COLO668 (cell line): ENCODE data around the gene NUDT4.

Experiments
- DNase-seq: peaks from one replicate; lab custom pipeline; 2025; ENCODE audit not compliant: unreplicated experiment; lab: John Stamatoyannopoulos, UW

The NUDT4 gene

GRCh38 chr12:93377252-93378195 lies at the start of gene NUDT4:
NUDT4 (plus strand) TSS chr12:93377925; CDS start chr12:93378323, 398 bp downstream.
- DNase-seq, result peak; percentile 96

DNA sequence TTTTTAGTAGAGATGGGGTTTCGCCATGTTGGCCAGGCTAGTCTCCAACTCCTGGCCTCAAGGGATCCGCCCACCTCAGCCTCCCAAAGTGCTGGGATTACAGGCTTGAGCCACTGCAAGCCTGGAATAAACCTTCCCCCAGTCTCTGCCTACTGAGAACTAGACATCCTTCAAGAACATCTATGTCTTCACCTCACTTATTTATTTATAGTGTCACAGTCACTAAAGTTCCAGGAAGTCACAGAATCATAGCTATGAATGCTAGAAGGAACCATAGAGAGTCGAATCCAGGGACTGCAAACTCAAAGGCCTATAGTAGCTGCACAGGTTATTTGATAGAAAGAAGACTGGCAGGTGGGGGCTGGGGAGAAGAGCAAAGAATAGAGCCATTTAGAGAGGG lies 44.7 kb upstream of the NUDT4 start:
- DNase-seq, result no peak

- no peak for DNase-seq
These were observed 43.9 kb upstream of the NUDT4 start for GRCh38 chr12:93333828-93334227.

DNA sequence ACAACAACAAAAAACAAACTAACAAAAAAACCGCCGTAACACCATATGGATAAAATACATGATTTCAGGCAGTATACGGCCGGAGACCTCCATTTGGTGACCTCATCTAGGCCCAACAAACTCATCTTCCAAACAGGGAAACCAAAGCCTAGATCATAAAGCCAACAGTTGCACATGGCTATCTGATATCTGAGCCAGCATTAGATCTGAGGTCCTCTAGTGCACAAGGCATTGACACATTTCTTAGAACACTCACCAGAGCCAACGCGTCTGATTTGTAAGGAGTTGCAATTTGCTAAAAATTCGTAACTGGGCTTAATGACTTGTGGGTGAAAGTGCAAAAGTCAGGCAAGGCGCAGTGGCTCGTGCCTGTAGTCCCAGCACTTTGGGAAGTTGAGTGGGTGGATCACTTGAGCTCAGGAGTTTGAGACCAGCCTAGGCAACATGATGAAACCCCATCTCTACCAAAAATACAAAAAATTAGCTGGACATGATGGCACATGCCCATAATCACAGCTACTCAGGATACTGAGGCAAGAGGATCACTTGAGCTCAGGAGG lies 42.0 kb upstream of the NUDT4 start:
- no peak for DNase-seq

- no peak for DNase-seq
These were observed 41.4 kb upstream of the NUDT4 start for GRCh38 chr12:93336291-93336741.

- no peak for DNase-seq
These were observed 39.1 kb upstream of the NUDT4 start for GRCh38 chr12:93338598-93338997.

DNA sequence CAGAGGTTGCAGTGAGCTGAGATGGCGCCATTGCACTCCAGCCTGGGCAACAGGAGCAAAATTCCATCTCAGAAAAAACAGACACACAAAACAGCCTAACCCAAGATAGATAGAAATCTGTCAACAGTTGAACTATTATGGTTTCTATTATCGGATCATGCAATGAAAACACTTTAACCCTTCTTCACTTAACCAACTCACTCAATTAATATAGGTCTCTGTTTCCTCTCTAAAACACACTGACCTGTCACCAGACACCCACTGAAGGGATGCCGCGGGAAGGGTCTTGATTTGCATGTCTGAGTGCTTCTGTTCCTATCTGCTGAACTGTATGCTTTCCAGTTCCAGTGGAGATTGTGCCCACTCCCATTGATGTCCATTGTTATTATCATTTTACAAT lies 38.0 kb upstream of the NUDT4 start:
- no peak for DNase-seq

GRCh38 chr12:93341409-93342049 lies 36.2 kb upstream of the NUDT4 start:
- no peak for DNase-seq

- DNase-seq, result no peak
These were observed 30.5 kb upstream of the NUDT4 start for GRCh38 chr12:93347054-93347785.

GRCh38 chr12:93348575-93349435 lies 28.9 kb upstream of the NUDT4 start:
- no peak for DNase-seq

- no peak for DNase-seq
These were observed 26.0 kb upstream of the NUDT4 start for GRCh38 chr12:93351726-93352125.

DNA sequence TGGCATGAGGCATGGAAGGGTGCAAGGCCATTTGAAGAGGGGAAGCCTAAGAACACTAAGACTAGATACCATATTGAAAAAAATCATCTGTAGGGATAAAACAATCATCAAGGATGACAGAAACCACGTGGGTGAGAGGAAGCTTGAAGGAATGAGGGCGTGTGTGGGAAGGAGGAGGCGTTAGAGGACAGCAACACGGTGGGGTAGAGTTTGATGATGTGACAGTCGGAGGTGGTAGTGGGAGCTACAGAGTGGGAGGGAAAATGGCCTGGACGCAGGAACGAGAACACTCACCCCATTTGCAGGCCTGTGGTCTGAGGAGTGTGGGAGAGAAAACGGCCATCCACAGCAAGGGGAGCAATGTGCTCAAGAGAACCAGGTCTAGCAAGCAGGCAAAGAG lies 25.4 kb upstream of the NUDT4 start:
- DNase-seq, result no peak

DNA sequence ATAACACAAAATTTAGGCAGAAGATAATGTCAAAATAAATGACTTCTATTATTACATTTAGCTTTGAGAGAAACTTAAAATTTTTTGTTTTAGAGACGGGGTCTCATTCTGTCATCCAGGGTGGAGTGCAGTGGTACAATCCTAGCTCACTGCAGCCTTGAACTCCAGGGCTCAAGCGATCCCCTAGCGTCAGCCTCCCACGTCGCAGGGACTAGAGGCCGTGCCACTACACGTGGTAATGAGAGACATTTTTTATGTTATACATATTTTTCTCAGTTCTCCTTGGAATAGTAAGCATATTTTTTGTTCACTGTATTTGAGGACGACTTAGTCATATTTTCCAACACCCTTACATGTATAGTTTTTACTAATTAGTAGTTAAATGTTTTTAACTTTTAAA lies 21.5 kb upstream of the NUDT4 start:
- DNase-seq, result no peak

GRCh38 chr12:93358058-93358457 lies 19.7 kb upstream of the NUDT4 start:
- DNase-seq, result no peak

GRCh38 chr12:93358821-93359220 lies 18.9 kb upstream of the NUDT4 start:
- DNase-seq, result no peak

- DNase-seq, result no peak
These were observed 17.0 kb upstream of the NUDT4 start for GRCh38 chr12:93360688-93361087.

GRCh38 chr12:93361151-93361919 lies 16.4 kb upstream of the NUDT4 start:
- no peak for DNase-seq

GRCh38 chr12:93363841-93364297 lies 13.9 kb upstream of the NUDT4 start:
- no peak for DNase-seq

DNA sequence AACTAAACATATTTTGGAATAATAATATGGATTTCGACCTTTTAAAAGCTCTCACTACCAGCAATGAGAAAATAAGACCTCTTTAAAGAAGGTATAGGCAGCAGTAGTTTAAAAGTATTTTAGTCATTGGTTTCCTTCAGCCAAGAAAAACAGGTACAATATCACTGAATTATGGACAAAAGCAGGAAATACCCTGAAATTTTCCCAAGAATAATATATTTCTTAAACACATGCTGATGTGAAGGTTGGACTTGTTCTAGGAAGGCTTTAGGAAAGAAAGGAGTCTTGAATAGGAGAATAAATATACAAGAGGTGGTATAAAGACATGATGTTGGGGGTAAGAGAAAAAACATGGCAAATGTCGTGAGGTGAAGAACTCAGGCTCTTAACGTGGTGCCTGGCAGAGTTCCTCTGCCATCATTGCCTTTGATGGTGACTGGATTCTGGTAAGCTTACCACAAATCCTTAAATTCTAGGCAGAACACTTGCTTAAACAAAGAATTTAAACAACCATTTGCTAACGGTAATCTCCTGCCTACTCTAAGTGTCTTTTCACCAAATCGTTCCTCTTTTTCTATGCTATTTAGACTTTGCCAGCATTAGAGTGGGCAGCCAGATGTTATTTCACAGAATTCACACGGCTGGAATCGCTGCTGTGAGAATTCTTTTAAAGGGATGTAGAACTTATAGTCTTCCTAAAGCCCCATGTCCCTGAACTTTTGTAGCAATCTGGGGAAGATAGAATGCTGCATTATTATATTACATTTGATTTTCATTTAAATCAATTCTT lies 11.9 kb upstream of the NUDT4 start:
- no peak for DNase-seq
